Pericardium fibroblast (primary cell): ENCODE data around the gene ZNF432. TPM values are rescaled to one million over a fixed set of nuclear protein-coding genes. Genes with fewer than 3 reads are reported as not detected.

Source experiments
- total RNA-seq: library from RNA; depleted of rRNA; stranded (reverse); fragments of >200 nt; gene quantifications from 2 replicates; pipeline ENCODE4 v1.2.3, GENCODE V29; 2015

ZNF432 gene
- 1.4 and 2.3 TPM in 2 replicates for total RNA-seq

DNA sequence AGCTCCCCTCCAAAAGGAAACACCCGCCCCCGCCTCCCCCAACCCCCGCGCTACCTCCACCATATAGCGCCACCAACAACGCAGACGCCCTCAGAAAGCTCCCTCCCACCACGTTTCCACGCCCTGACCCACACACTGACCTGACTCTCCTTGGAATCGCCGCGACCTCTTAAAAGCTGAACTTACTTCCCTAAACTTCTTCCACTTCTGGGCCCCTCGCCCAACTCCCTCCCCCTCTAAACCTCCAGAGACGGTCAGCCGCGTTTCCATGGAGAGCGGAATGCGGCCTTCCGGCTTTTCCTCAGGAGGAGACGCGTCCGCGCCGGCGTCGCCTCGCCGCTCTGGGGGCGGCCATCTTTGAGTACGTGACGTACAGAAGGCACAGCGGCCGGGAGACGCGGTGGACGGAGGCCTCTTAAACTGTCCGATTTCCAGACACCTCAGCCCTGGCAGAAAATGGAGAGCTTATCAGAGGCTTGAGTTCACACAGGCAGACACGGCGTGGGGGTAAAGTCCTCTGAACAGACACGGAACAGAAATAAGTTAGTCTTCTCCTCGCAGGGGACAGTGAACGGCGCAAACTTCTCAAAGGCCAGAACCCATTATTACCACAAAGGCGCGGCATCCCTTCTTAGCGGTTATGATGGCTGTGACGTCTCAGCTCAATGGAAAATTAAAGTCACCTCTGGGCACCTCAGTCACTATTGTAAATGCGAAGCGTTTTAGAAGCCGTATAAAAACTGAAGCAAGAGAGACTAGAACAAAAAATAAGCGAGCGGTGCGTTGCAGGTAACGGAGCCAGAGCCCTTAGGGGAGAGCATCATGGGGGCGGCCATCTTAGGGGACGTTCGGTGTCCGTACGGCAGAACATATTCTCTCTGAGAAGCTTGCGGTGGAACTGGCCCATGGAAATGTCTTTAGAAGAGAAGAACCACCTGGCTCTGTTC lies at the start of gene ZNF432:
Gene ZNF432, minus strand, starts transcription at position 284 of the 947 bp plus-strand sequence. CDS start 1,970 bp downstream, outside the sequence.

DNA sequence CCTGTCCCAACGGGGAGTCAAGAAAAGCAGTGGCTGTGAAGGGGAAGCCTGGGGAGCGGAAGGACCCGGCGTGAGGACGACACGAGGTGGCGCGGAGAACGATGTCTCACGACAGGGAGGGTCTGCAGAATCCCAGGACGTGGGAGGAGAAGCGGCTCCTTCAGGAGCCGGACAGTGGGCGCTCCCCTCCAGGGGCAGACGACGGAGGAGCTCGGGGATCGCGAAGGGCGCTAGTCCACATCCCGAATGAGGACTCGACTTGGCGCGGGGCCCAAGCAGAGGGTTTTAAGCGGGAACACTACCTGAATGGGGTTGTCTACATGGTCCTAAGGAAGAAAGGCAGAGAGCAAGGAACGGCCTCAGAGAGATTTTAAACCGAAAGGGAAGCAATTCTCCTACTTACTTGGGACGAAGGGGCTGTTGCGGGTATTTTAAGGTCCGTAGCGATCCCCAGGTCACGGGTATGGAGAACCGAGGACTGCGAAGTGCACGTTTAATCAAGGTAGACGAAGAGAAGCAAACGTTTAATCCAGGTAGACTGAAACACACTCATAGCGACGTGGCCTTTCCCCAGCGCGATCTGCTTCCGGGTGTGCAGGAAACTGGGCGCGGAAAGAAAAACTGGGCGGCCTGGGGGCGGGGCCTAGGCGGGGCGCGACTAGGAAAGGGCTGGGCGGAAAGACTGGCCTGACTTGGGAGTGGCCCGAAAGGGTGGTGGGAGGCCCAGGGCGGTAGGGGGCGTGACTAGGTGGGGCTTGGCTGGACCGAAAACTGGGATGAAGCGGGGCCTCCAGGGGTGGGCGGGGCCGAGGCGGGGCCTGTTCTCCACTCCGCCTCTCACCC lies 46.8 kb upstream of the ZNF432 start, which contains the start of gene ZNF841:
Gene ZNF841, minus strand, starts transcription at position 594 of the 843 bp plus-strand sequence. CDS start 10,964 bp downstream, outside the sequence.

DNA sequence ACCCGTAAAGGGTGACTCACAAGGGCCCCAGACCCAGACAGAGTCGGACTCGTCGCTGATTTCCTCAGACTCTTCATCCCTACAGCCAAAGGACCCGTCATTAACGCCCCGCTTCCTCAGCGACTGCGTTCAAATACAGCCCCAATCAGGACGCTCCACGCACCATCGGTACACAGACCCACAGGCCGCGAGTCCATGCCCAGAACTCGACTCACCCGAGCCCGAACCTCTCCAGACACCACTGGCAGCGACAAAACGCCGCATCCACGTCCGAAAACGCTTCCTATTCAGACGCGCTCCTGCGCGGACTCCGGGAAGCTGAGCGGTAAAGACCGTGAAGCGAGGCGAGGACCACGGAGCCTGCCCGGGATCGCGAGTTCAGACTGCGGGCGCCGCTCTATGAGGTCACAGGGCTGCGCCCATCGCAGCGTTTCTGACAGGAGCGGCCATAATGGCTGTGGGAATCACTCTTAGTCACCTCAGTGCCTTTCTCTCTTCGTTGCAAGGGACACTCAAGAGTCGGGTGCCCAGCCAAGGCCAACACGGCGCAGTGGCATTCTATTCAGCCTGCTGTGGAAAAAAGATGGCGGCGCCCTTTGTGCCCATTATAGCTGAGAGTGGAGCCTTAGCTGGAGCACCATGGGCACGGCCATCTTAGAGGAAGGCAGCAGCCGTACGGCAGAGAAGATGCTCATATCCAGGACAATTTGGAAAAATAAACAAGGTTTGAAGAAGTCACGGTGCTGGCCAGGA lies 20.4 kb downstream of the ZNF432 start, which contains the start of gene ZNF614:
Gene ZNF614, minus strand, starts transcription at position 353 of the 753 bp plus-strand sequence. CDS start 2,634 bp downstream, outside the sequence.

DNA sequence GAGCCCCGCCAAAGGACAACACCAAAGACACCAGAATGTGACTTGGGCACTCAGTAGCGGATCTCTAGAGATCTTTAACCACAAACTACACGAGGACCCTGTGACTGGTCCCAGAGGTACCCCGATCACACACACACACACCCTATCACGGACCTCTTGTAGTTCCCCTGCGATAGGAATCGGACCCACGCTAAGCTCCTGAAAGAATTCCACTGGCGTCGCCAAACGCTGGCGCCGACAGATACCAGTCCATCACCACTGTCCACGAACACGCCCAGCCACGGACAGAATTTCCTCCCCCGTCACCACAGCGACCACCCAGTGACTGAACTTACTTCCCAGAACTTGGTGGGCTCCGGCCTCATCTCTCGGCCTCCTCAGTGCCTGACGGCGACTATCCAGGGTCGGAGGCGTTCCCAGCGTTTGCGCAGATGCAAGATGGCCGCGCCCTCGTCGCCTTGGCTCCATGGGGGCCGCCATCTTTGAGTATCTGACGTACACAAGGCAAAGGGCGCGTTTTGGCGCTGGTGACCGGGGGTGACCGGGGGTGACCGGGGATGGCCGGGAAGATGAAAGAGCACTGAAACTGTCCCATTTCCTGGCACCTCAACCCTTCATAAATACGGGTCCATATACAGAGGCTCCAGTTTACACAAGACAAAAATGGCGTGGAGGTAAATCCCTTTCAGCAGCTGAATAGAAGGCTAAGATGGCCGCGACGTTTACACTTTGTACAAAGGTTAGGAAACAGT lies 40.7 kb downstream of the ZNF432 start, which contains the start of gene ZNF615:
Gene ZNF615, minus strand, starts transcription at position 406 of the 752 bp plus-strand sequence. CDS start 4,500 bp downstream, outside the sequence.

DNA sequence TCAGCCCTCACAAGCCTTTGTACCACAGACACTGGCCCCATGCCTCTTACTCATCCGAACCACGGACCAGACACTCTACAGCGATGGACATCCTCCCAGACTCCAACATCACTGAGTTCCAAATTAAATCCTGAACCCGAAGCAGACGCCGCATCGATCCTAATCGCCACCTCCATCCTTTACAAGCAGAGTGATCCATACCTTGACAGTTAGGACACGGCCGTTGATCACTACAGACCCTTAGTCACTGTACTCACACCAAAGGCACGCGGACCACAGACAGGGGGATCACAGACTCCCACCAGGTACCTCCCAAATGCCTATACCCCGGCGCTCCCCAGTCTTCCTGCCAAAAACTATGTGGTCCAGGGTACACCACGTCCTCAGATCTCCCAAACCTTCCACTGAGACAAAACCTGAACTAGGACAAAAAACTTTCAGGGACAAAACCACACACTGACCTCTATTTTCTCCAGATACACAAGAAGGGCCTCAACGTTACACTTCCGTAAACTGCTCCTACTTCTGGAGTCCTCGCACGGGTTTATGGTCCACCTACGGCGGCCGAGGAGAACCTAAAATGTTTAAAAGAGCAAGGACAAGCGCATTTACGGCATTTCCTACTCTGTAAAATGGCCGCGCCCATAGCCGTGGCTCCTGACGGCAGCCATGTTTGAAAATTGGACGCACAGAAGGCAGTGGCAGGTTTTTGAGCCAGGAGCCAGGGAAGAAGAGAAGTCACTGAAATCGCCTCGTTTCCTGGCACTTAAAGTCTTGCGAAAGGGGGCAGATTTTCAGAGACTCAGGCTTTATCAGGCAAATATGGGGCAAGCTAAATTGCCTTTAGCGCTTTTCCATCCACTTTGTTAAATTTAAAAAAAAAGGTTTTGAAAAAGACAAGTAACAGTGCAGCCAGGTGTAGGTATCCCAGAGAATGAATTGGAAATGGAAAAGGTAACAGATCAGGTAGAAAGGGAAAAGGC lies 62.0 kb downstream of the ZNF432 start, which contains the start of gene ZNF350:
Gene ZNF350, minus strand, starts transcription at position 532 of the 983 bp plus-strand sequence. CDS start 12,480 bp downstream, outside the sequence.

Other genes starting within 250 kb of the ZNF432 start
- gene ZNF577, start 160.9 kb downstream of the ZNF432 start, total RNA-seq: 5.8 and 13.0 TPM in 2 replicates
- 5.3 and 8.1 TPM in 2 replicates for gene ZNF649, start 143.8 kb downstream of the ZNF432 start, total RNA-seq
- gene ZNF613, start 121.4 kb downstream of the ZNF432 start, total RNA-seq: 2.4 and 2.8 TPM in 2 replicates
- gene ZNF350, start 62.0 kb downstream of the ZNF432 start, total RNA-seq: 3.0 and 4.0 TPM in 2 replicates
- gene ZNF615, start 40.6 kb downstream of the ZNF432 start, total RNA-seq: 7.8 and 21.4 TPM in 2 replicates
- gene ZNF614, start 20.5 kb downstream of the ZNF432 start, total RNA-seq: 6.0 and 8.9 TPM in 2 replicates
- gene ZNF841, start 46.9 kb upstream of the ZNF432 start, total RNA-seq: 7.2 and 12.4 TPM in 2 replicates
- gene ZNF616, start 91.1 kb upstream of the ZNF432 start, total RNA-seq: 7.1 and 21.1 TPM in 2 replicates
- gene ZNF836, start 122.8 kb upstream of the ZNF432 start, total RNA-seq: 3.1 and 10.3 TPM in 2 replicates
- 154 and 195 TPM in 2 replicates for gene PPP2R1A, start 141.2 kb upstream of the ZNF432 start, total RNA-seq
- gene ZNF766, start 220.7 kb upstream of the ZNF432 start, total RNA-seq: 7.1 and 10.2 TPM in 2 replicates
- 5.5 and 8.8 TPM in 2 replicates for gene ZNF480, start 248.3 kb upstream of the ZNF432 start, total RNA-seq